Activated T-cell treated with anti-CD3 and anti-CD28 coated beads for 48 hours (primary cell): ENCODE measurements around the gene MAN2C1.

ENCODE experiments used
- DNase-seq: peaks from one replicate; pipeline ENCODE4 v3.0.0-alpha.2; 2020; ENCODE audit warnings: low read depth

MAN2C1 gene

GRCh38 chr15:75309711-75310110 is 58.7 kb downstream of the MAN2C1 start:
- DNase-seq: no peak

DNA sequence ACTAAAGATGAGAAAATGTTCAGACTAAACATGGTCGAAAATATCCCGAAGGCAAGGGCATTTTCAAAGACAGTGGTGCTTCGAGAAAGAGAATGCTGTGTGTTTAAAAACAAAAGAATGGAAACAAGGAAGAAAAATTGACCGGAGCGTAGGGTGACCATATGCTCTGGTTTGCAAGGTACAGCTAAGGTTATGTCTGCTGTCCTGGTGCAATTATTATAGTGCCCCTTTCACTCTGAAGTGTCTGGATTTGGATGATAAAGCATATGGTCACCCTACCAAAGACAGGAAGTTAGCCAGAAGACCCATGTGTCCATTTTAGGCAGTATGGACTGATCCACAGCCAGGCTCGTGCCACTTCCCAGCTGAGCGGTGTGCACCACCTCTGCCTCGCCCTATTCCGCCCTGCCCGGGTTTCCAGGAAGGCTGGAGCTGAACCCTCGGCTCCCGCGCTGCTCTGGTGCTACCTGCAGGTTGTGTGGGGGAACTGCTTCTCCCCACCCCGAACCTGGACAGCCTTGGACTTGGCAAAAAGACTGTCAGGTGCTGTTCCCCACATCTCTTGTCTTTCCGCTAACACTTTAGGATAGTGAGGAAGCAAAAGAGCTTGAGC is 60.5 kb downstream of the MAN2C1 start:
- DNase-seq: no peak

GRCh38 chr15:75306188-75306587 is 62.2 kb downstream of the MAN2C1 start:
- no peak for DNase-seq
